Measurements from ENCODE around the gene MTERF4.

The MTERF4 gene

DNA sequence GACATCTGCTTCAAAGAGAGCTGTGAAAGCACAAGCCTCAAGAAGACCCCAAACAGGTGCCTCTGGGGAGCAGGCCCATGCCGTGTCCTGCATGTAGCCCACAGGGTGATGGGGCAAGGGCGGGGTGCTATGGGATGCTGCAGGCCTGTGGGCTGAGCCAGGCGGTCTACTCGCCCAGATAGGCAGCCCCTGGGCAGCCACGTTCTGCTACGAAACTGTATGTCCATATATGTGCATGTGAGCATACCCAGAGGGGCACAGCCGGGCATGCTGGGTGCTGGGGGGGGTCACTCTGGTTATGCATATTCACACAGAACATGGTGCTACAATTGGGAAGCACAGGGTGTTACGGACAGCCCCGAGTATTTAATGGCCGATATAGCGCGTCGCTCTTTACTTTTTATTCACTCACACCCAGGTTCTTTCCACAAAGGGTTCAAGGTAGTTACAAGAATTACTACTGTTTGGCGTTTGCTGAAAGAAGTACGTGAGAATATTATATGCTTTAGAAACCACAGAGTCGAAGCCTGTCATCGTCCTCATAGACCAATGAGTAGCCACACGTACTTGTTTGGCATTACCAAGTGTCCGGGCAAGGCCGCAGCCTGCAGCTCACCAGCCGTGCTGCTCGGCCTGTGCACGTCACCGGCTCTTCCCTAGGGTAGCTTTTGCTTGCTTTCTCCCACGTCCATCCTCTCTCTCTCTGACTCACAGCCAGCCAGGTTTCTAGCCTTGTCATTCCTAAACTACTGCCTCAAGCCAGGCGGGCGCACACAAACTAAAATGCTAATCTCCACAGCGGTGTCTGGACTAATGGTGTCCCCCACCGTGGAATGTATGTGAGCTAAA lies 14.4 kb downstream of the MTERF4 start:
- no peaks in the 10 kb centered on the region for H3K27me3 ChIP-seq (ENCODE audit: control insufficient read depth, insufficient read depth, low read length)
- H3K9me3 ChIP-seq (ENCODE audit: control insufficient read depth, insufficient read depth, low read length) = no peaks in the 10 kb centered on the region
- H3K27ac ChIP-seq (ENCODE audit: low read length) = no peak overlapping the region
- no CpG with 5 or more reads among the region's 29 CpGs for WGBS (ENCODE audit: insufficient coverage, insufficient read length)
- peaks cover 17% of the 10 kb centered on the region for H3K36me3 ChIP-seq (ENCODE audit: control insufficient read depth, insufficient read depth, low read length)
- no peak for DNase-seq (ENCODE audit: low read depth, low spot score)
- H3K4me1 ChIP-seq (ENCODE audit: control insufficient read depth, insufficient read depth, low read length) = no peaks in the 10 kb centered on the region
- no peak overlapping the region for H3K4me3 ChIP-seq (ENCODE audit: low read length)

GRCh38 chr2:241084856-241085444 lies 17.1 kb downstream of the MTERF4 start:
- Histone ChIP-seq H3K27me3 (ENCODE audit: control insufficient read depth, insufficient read depth, low read length) (no peaks in the 10 kb centered on the region), H3K27ac (ENCODE audit: low read length) (no peak overlapping the region), H3K9me3 (ENCODE audit: control insufficient read depth, insufficient read depth, low read length) (no peaks in the 10 kb centered on the region), H3K4me3 (ENCODE audit: low read length) (no peak overlapping the region), H3K4me1 (ENCODE audit: control insufficient read depth, insufficient read depth, low read length) (no peaks in the 10 kb centered on the region), H3K36me3 (ENCODE audit: control insufficient read depth, insufficient read depth, low read length) (peaks cover 13% of the 10 kb centered on the region)
- no CpG with 5 or more reads among the region's 4 CpGs for WGBS (ENCODE audit: insufficient coverage, insufficient read length)
- no peak for DNase-seq (ENCODE audit: low read depth, low spot score)

GRCh38 chr2:241083091-241083415 lies 19.0 kb downstream of the MTERF4 start:
- Histone ChIP-seq H3K27me3 (ENCODE audit: control insufficient read depth, insufficient read depth, low read length) (no peaks in the 10 kb centered on the region), H3K9me3 (ENCODE audit: control insufficient read depth, insufficient read depth, low read length) (no peaks in the 10 kb centered on the region), H3K4me3 (ENCODE audit: low read length) (no peak overlapping the region), H3K27ac (ENCODE audit: low read length) (no peak overlapping the region), H3K36me3 (ENCODE audit: control insufficient read depth, insufficient read depth, low read length) (peaks cover 7% of the 10 kb centered on the region), H3K4me1 (ENCODE audit: control insufficient read depth, insufficient read depth, low read length) (no peaks in the 10 kb centered on the region)
- no peak for DNase-seq (ENCODE audit: low read depth, low spot score)
- no CpG with 5 or more reads among the region's 5 CpGs for WGBS (ENCODE audit: insufficient coverage, insufficient read length)

DNA sequence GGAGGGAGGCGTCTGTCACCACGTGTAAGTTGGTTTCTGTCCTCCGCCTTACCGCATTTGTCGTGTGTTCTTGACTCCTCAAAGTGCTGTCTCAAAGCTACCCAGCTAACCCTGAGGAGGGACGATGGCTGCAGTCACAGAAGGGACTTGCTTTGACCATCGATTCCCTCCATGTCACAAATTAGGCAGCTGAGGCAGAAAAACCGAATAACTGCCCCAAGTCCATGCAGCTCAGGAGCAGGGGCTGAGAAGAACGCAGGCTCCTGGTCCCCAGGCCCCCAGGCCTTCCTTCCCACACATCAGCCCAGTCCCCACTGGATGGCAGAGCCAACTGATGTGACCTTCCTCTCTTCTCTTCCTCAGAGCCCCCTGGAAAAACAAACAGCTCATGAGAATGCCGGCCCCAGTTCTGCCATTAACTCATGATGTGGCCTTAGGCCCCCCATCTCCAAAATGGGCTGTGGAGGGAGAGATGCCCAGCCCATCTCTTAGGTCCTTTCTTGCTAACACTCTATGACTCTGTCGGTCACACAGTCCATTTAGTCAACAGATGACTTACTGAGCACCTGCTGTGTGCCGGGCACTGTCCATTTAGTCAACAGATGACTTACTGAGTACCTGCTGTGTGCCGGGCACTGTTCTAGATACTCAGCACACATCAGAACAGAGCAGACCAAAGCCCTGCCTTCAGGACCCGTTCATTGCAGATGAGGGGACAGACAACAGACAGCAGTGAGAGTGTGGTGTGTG lies 19.6 kb downstream of the MTERF4 start:
- Histone ChIP-seq H3K27me3 (ENCODE audit: control insufficient read depth, insufficient read depth, low read length) (no peaks in the 10 kb centered on the region), H3K9me3 (ENCODE audit: control insufficient read depth, insufficient read depth, low read length) (no peaks in the 10 kb centered on the region), H3K4me1 (ENCODE audit: control insufficient read depth, insufficient read depth, low read length) (no peaks in the 10 kb centered on the region), H3K36me3 (ENCODE audit: control insufficient read depth, insufficient read depth, low read length) (peaks cover 3% of the 10 kb centered on the region), H3K27ac (ENCODE audit: low read length) (no peak overlapping the region), H3K4me3 (ENCODE audit: low read length) (no peak overlapping the region)
- WGBS (ENCODE audit: insufficient coverage, insufficient read length) = no CpG with 5 or more reads among the region's 14 CpGs
- no peak for DNase-seq (ENCODE audit: low read depth, low spot score)

DNA sequence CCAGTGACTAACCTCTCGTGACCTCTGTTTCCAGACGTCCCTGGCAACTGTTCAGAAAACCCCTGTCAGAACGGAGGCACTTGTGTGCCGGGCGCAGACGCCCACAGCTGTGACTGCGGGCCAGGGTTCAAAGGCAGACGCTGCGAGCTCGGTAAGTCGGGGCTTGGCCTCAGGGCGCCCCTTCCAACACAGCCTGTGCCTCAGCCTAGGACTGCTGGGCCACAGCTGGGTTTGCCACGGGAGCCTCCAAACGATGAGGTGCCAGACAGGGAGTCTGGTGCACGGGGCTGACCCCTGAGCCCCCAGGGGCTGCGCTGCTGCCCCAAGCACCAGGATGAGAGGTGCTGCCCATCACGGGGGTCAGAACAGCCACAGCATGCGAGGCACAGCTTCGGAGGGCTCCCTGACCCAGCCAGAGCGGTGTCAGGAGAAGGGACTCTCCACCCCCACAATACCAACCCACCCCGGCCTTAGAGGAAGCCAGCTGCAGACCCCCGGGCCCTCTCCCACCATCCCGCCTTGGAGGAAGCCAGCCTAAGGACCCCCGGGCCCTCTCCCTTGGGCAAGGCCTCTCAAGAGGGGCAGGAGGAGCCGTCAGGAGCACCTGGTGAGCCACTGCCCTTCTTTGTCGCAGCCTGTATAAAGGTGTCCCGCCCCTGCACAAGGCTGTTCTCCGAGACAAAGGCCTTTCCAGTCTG lies 20.3 kb downstream of the MTERF4 start:
- H3K4me3 ChIP-seq (ENCODE audit: low read length) = no peak overlapping the region
- H3K27ac ChIP-seq (ENCODE audit: low read length) = no peak overlapping the region
- no peak for DNase-seq (ENCODE audit: low read depth, low spot score)
- WGBS (ENCODE audit: insufficient coverage, insufficient read length) = no CpG with 5 or more reads among the region's 28 CpGs
- H3K27me3 ChIP-seq (ENCODE audit: control insufficient read depth, insufficient read depth, low read length) = no peaks in the 10 kb centered on the region
- no peaks in the 10 kb centered on the region for H3K9me3 ChIP-seq (ENCODE audit: control insufficient read depth, insufficient read depth, low read length)
- H3K36me3 ChIP-seq (ENCODE audit: control insufficient read depth, insufficient read depth, low read length) = no peaks in the 10 kb centered on the region; the same call in 1 of the 2 replicates
- H3K4me1 ChIP-seq (ENCODE audit: control insufficient read depth, insufficient read depth, low read length) = no peaks in the 10 kb centered on the region

- no peaks in the 10 kb centered on the region for H3K4me1 ChIP-seq (ENCODE audit: control insufficient read depth, insufficient read depth, low read length)
- DNase-seq (ENCODE audit: low read depth, low spot score) = no peak
- H3K27ac ChIP-seq (ENCODE audit: low read length) = no peak overlapping the region
- no CpG with 5 or more reads among the region's 9 CpGs for WGBS (ENCODE audit: insufficient coverage, insufficient read length)
- no peaks in the 10 kb centered on the region for H3K27me3 ChIP-seq (ENCODE audit: control insufficient read depth, insufficient read depth, low read length)
- no peak overlapping the region for H3K4me3 ChIP-seq (ENCODE audit: low read length)
- H3K9me3 ChIP-seq (ENCODE audit: control insufficient read depth, insufficient read depth, low read length) = no peaks in the 10 kb centered on the region
- H3K36me3 ChIP-seq (ENCODE audit: control insufficient read depth, insufficient read depth, low read length) = no peaks in the 10 kb centered on the region
Observed at GRCh38 chr2:241081190-241081642, 20.9 kb downstream of the MTERF4 start.

- WGBS (ENCODE audit: insufficient coverage, insufficient read length) = no CpG with 5 or more reads among the region's 18 CpGs
- Histone ChIP-seq H3K4me1 (ENCODE audit: control insufficient read depth, insufficient read depth, low read length) (no peaks in the 10 kb centered on the region), H3K36me3 (ENCODE audit: control insufficient read depth, insufficient read depth, low read length) (no peaks in the 10 kb centered on the region), H3K27ac (ENCODE audit: low read length) (no peak overlapping the region), H3K4me3 (ENCODE audit: low read length) (no peak overlapping the region), H3K27me3 (ENCODE audit: control insufficient read depth, insufficient read depth, low read length) (no peaks in the 10 kb centered on the region), H3K9me3 (ENCODE audit: control insufficient read depth, insufficient read depth, low read length) (no peaks in the 10 kb centered on the region)
- no peak for DNase-seq (ENCODE audit: low read depth, low spot score)
Observed at GRCh38 chr2:241080405-241081189, 21.5 kb downstream of the MTERF4 start.

DNA sequence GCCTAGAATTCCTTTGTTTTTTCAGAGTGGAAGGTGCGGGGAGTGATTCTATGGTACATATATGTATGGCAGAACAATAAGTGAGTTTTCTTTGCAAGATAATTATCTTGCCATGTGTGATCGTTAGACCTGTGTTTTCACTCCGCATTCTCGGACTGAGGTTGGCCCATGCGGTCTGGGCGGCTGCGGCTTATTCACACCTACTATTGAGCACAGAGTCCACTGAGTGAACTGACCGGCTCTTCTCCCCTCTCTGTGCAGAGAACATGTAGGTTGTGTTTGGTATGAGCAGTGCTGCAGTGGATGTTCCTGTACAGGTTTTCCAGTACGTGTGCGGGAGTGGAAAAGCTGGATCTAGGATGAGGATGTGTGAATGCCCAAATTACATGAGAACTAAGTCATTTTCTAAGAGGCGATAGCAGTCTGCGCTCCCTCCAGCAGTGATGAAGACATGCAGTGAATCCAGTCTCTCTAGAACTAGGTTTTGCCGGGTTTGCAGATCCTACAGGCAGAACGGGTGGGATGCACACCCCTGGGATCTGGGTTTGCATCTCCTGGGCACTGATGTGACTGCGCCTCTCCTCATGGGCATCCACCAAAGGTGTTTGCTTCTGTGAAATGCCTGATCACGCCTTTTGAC lies 27.1 kb downstream of the MTERF4 start:
- Histone ChIP-seq H3K9me3 (ENCODE audit: control insufficient read depth, insufficient read depth, low read length) (no peaks in the 10 kb centered on the region), H3K36me3 (ENCODE audit: control insufficient read depth, insufficient read depth, low read length) (no peaks in the 10 kb centered on the region), H3K27ac (ENCODE audit: low read length) (no peak overlapping the region), H3K4me3 (ENCODE audit: low read length) (no peak overlapping the region), H3K27me3 (ENCODE audit: control insufficient read depth, insufficient read depth, low read length) (no peaks in the 10 kb centered on the region), H3K4me1 (ENCODE audit: control insufficient read depth, insufficient read depth, low read length) (no peaks in the 10 kb centered on the region)
- WGBS (ENCODE audit: insufficient coverage, insufficient read length) = no CpG with 5 or more reads among the region's 16 CpGs
- no peak for DNase-seq (ENCODE audit: low read depth, low spot score)

- Histone ChIP-seq H3K27ac (ENCODE audit: low read length) (no peak overlapping the region), H3K9me3 (ENCODE audit: control insufficient read depth, insufficient read depth, low read length) (no peaks in the 10 kb centered on the region), H3K36me3 (ENCODE audit: control insufficient read depth, insufficient read depth, low read length) (no peaks in the 10 kb centered on the region), H3K27me3 (ENCODE audit: control insufficient read depth, insufficient read depth, low read length) (no peaks in the 10 kb centered on the region), H3K4me1 (ENCODE audit: control insufficient read depth, insufficient read depth, low read length) (no peaks in the 10 kb centered on the region), H3K4me3 (ENCODE audit: low read length) (no peak overlapping the region)
- WGBS (ENCODE audit: insufficient coverage, insufficient read length) = no CpG with 5 or more reads among the region's 16 CpGs
- no peak for DNase-seq (ENCODE audit: low read depth, low spot score)
Observed at GRCh38 chr2:241074065-241074818, 27.8 kb downstream of the MTERF4 start.

Data from iPS DF 6.9 (cell line).